Activated T-helper 17 cell treated with anti-CD3 and anti-CD28 coated beads, Interleukin-2, amount 50 U/mL, for 72 hours (primary cell): ENCODE measurements around the gene PIP4K2A. TPM values are rescaled to one million over a fixed set of nuclear protein-coding genes. Genes with fewer than 3 reads are reported as not detected.
"Not testable (repeated sequence)": the region's sequence is repeated elsewhere in the genome, so short reads cannot be mapped to it uniquely, and the experiment has no call there.

Experiments used
- ATAC-seq: fragments of 150-1000 bp; cut with Tn5 transposase; replicated peaks from 2 replicates; pipeline ENCODE4 v1.10.0; 2021; ENCODE audit warnings: mild to moderate bottlenecking, moderate library complexity
- H3K27ac Mint-ChIP-seq: one replicate; pipeline ENCODE4 v1.8.0; 2022; ENCODE audit warnings: mixed read lengths
- H3K27me3 Mint-ChIP-seq: one replicate; pipeline ENCODE4 v1.8.0; 2022; ENCODE audit warnings: mixed read lengths
- H3K36me3 Mint-ChIP-seq: one replicate; pipeline ENCODE4 v1.8.0; 2022; ENCODE audit warnings: low read depth, mild to moderate bottlenecking, mixed read lengths
- H3K4me1 Mint-ChIP-seq: one replicate; pipeline ENCODE4 v1.8.0; 2022; ENCODE audit warnings: mixed read lengths
- H3K4me3 Mint-ChIP-seq: one replicate; pipeline ENCODE4 v1.8.0; 2022; ENCODE audit warnings: mild to moderate bottlenecking, mixed read lengths
- H3K9me3 Mint-ChIP-seq: one replicate; pipeline ENCODE4 v1.8.0; 2022; ENCODE audit warnings: mixed read lengths
- total RNA-seq, 2 donors: library from RNA; stranded (reverse); gene quantifications; one replicate each; pipeline ENCODE4 v1.2.3, GENCODE V29; 2022

Gene PIP4K2A
- total RNA-seq, 2 donors from 2014 or later: 86.1 to 111 TPM

DNA sequence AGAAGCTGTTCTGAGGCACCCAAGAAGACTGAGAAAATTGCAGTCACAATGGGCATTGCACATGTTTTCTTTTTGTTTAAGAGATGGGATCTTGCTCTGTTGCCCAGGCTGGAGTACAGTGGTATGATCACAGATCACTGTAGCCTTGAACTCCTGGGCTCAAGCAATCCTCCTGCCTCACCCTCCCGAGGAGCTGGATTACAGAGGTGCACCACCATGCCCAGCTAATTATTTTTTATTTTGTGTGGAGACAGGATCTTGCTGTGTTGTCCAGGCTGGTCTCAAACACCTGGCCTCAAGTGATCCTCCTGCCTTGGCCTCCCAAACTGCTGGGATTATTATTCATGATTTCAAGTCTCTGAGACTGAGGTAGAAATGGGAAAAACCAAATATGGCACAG lies 168.7 kb downstream of the PIP4K2A start:
- Mint-ChIP-seq H3K4me3 (no peak overlapping the region), H3K27ac (no peak overlapping the region), H3K9me3 (no peaks in the 10 kb centered on the region), H3K27me3 (no peaks in the 10 kb centered on the region), H3K36me3 (peaks cover 90% of the 10 kb centered on the region), H3K4me1 (no peaks in the 10 kb centered on the region)
- ATAC-seq: no peak

GRCh38 chr10:22544325-22545068 lies 169.9 kb downstream of the PIP4K2A start:
- no peak for ATAC-seq
- Mint-ChIP-seq H3K4me3 (no peak overlapping the region), H3K9me3 (no peaks in the 10 kb centered on the region), H3K36me3 (peaks cover 90% of the 10 kb centered on the region), H3K4me1 (no peaks in the 10 kb centered on the region), H3K27me3 (no peaks in the 10 kb centered on the region), H3K27ac (peak overlapping the region; percentile 39)

DNA sequence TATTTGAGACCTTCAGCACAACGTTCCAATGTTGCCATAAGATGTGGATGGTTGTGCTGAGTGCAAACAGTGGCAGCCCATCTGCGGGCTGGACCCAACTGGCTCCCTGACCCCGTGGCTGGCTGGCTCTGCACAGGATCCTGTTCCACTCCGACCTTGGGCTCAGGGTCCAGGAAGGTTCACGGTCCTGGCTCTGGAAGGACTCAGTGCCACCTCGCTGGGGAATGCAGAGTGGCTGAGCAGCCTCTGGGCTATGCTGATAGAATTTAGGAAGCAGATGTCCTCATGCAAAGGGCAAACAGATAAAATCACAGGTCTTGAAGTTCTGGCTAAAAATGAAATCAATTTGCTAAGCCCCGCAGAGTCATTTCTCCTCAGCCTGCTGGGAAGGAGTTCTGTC lies 171.6 kb downstream of the PIP4K2A start:
- Mint-ChIP-seq H3K27me3 (no peaks in the 10 kb centered on the region), H3K4me3 (no peak overlapping the region), H3K4me1 (no peaks in the 10 kb centered on the region), H3K36me3 (peaks cover 90% of the 10 kb centered on the region), H3K27ac (no peak overlapping the region), H3K9me3 (no peaks in the 10 kb centered on the region)
- no peak for ATAC-seq

DNA sequence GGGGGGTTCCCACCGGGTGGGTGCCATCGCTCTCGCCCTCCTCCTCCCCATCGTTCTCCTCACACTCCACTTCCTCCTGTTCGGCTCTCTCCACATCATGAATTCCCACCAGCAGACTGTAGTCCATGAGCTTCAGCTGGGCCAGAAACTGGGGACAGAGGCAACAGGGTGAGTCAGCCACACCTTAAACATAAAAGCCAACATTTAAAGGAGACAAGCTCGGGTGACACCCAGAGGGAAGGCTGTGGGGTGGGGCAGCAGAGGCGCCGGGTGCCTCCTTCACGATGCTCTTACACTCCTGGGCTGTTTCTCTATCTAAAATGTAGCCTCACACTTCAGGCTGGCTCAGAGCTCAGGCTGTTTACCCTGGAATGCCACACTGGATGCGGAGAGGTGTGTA lies 172.5 kb downstream of the PIP4K2A start:
- H3K36me3 Mint-ChIP-seq: peaks cover 90% of the 10 kb centered on the region
- no peak for ATAC-seq
- peak overlapping the region; percentile 50 for H3K27ac Mint-ChIP-seq
- H3K9me3 Mint-ChIP-seq: no peaks in the 10 kb centered on the region
- no peaks in the 10 kb centered on the region for H3K4me1 Mint-ChIP-seq
- no peak overlapping the region for H3K4me3 Mint-ChIP-seq
- H3K27me3 Mint-ChIP-seq: no peaks in the 10 kb centered on the region

DNA sequence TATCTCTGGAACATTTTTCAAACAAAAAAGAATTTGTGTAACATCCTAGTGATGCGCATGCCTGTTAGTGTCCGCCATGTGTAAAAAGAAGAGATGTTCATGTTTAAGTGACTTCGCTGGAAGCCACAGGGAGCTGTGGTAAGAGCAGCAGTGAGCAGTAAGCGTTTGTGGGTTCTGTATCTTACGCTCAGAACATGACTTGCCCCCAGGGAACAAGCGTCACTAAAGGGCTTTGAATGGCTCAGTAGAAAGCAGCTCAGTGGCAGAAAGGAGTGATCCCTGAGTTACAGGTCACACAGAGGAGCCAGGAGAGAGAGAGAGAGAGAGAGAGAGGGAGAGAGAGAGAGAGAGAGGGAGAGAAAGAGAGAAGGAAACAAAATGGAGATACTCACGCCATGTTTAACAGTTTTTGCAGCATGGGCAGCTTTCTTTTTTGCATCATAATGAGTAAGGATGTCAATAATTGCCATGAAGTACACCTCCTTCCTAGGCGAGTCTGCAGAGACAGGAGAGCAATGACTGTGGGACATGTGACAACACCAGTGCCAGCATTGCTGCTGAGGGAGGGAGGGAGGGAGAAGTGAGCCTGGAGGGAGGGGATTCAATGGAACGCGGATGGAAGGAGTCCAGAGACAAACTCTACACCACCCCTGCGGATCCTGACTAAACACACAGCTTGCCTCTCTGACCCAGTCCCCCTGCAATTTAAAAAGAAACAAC lies 174.6 kb downstream of the PIP4K2A start:
- Mint-ChIP-seq H3K27ac (no peak overlapping the region), H3K9me3 (peaks cover 8% of the 10 kb centered on the region), H3K27me3 (no peaks in the 10 kb centered on the region), H3K36me3 (peaks cover 92% of the 10 kb centered on the region), H3K4me3 (no peak overlapping the region), H3K4me1 (no peaks in the 10 kb centered on the region)
- no peak for ATAC-seq

DNA sequence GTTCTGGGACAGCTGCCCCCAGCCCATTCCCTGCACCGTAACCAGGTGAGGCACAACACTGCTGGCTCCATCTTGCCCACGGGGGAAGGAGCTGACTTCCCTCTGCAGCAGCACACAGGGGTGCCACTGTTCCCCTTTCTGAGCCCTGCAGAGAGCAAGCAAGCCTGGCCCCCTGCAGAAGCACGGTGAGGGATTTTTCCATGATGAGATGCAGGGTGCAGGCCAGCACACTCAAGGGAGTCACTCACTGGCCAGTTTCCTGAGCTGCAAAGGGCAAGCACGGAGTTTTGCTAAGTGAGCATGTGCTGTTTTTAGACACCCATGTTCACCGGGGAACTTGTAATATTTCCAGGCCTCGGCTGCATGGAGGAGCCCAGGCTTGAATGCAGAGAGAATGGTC lies 176.6 kb downstream of the PIP4K2A start:
- ATAC-seq: no peak
- Mint-ChIP-seq H3K36me3 (peaks cover 95% of the 10 kb centered on the region), H3K4me1 (no peaks in the 10 kb centered on the region), H3K27ac (peak overlapping the region; percentile 12), H3K9me3 (peaks cover 8% of the 10 kb centered on the region), H3K4me3 (no peak overlapping the region), H3K27me3 (no peaks in the 10 kb centered on the region)

GRCh38 chr10:22536620-22537019 lies 177.8 kb downstream of the PIP4K2A start:
- Mint-ChIP-seq H3K9me3 (peaks cover 8% of the 10 kb centered on the region), H3K36me3 (peaks cover 83% of the 10 kb centered on the region), H3K4me1 (no peaks in the 10 kb centered on the region), H3K4me3 (no peak overlapping the region), H3K27ac (no peak overlapping the region), H3K27me3 (no peaks in the 10 kb centered on the region)
- ATAC-seq: no peak

- Mint-ChIP-seq H3K27ac (peak overlapping the region; percentile 33), H3K4me3 (no peak overlapping the region), H3K36me3 (peaks cover 67% of the 10 kb centered on the region), H3K9me3 (peaks cover 8% of the 10 kb centered on the region), H3K27me3 (no peaks in the 10 kb centered on the region), H3K4me1 (no peaks in the 10 kb centered on the region)
- ATAC-seq: no peak
Measured at GRCh38 chr10:22534849-22535604, 179.4 kb downstream of the PIP4K2A start.

DNA sequence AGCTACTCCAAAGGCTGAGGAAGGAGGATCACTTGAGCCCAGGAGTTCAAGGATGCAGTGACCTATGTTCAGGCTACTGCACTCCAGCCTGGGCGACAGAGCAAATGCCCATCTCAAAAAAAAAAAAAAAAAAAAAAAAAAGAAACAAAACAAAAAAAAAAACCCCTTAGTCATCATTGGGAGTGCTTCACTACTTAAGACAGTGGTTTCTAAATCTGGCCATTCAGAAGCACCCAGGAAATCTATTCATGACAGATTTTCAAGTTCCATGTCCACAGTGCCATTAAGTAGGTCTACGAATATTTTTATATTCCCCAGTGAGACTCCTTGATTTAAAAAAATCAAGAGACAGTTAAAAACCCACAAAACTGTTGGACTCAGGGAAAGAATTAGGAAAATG lies 182.9 kb downstream of the PIP4K2A start:
- H3K4me3 Mint-ChIP-seq: no peak overlapping the region
- no peaks in the 10 kb centered on the region for H3K4me1 Mint-ChIP-seq
- ATAC-seq: no peak
- no peaks in the 10 kb centered on the region for H3K27me3 Mint-ChIP-seq
- no peak overlapping the region for H3K27ac Mint-ChIP-seq
- peaks cover 14% of the 10 kb centered on the region for H3K9me3 Mint-ChIP-seq
- peaks cover 31% of the 10 kb centered on the region for H3K36me3 Mint-ChIP-seq

DNA sequence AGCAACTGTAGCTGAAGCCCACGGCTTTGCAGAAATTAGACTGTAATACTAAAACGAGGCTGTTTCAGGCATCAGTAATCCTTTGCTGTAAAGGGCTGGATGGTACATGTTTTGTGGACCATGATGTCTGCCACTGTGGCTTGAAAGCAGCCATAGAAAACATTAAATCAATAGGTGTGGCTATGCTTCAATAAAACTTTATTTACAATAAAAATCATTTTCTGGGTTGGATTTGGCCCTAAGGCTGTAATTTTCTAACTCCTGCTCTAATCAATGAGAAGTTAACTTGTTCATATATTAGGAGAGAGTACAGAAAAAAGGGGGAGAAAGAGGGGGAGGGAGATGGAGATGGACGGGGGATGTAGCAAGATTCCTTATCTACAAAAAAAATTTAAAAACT lies 183.4 kb downstream of the PIP4K2A start:
- H3K4me3 Mint-ChIP-seq: no peak overlapping the region
- no peak for ATAC-seq

GRCh38 chr10:22527520-22527919 lies 186.9 kb downstream of the PIP4K2A start:
- H3K9me3 Mint-ChIP-seq: peaks cover 23% of the 10 kb centered on the region
- H3K27ac Mint-ChIP-seq: no peak overlapping the region
- H3K27me3 Mint-ChIP-seq: no peaks in the 10 kb centered on the region
- ATAC-seq: no peak
- no peaks in the 10 kb centered on the region for H3K36me3 Mint-ChIP-seq
- no peaks in the 10 kb centered on the region for H3K4me1 Mint-ChIP-seq
- no peak overlapping the region for H3K4me3 Mint-ChIP-seq

More for the DNA sequence above, 183.4 kb downstream of the PIP4K2A start:
- peaks cover 27% of the 10 kb centered on the region for H3K36me3 Mint-ChIP-seq
- peaks cover 16% of the 10 kb centered on the region for H3K9me3 Mint-ChIP-seq
- no peaks in the 10 kb centered on the region for H3K27me3 Mint-ChIP-seq
- no peak overlapping the region for H3K27ac Mint-ChIP-seq
- no peaks in the 10 kb centered on the region for H3K4me1 Mint-ChIP-seq

- ATAC-seq, H3K27me3 Mint-ChIP-seq, H3K4me3 Mint-ChIP-seq, H3K4me1 Mint-ChIP-seq, H3K36me3 Mint-ChIP-seq, H3K27ac Mint-ChIP-seq: not testable (repeated sequence)
- H3K9me3 Mint-ChIP-seq: peaks cover 27% of the 10 kb centered on the region
Measured at GRCh38 chr10:22524333-22524732, 190.0 kb downstream of the PIP4K2A start.

DNA sequence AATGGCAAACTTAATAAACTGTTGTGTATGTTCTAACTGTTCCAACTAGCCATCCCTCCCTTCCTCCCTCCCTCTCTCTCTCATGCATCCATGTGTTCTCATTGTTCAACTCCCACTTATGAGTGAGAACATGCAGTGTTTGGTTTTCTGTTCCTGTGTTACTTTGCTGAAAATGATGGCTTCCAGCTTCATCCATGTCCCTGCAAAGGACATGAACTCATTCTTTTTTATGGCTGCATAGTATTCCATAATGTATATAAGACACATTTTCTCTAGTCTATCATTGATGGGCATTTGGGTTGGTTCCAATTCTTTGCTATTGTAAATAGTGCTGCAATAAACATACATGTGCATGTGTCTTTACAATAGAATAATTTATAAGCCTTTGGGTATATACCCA lies 193.7 kb downstream of the PIP4K2A start:
- H3K4me1 Mint-ChIP-seq, ATAC-seq, H3K27ac Mint-ChIP-seq, H3K4me3 Mint-ChIP-seq, H3K36me3 Mint-ChIP-seq, H3K27me3 Mint-ChIP-seq: not testable (repeated sequence)
- H3K9me3 Mint-ChIP-seq: peaks cover 21% of the 10 kb centered on the region

- Mint-ChIP-seq H3K4me3 (no peak overlapping the region), H3K27ac (no peak overlapping the region), H3K4me1 (no peaks in the 10 kb centered on the region), H3K9me3 (peaks cover 19% of the 10 kb centered on the region), H3K27me3 (peaks cover 13% of the 10 kb centered on the region), H3K36me3 (no peaks in the 10 kb centered on the region)
- no peak for ATAC-seq
Measured at GRCh38 chr10:22518167-22518724, 196.1 kb downstream of the PIP4K2A start.
